Nucleus accumbens (tissue), 56 donors: Measurements from ENCODE around the gene IQCC.

Source experiments
- DNase-seq, 56 donors: peaks; one replicate each; lab custom pipeline; 2025; lab: John Stamatoyannopoulos, UW

IQCC gene

GRCh38 chr1:32195531-32195930 lies 9.9 kb upstream of the IQCC start:
- no peak for DNase-seq

DNA sequence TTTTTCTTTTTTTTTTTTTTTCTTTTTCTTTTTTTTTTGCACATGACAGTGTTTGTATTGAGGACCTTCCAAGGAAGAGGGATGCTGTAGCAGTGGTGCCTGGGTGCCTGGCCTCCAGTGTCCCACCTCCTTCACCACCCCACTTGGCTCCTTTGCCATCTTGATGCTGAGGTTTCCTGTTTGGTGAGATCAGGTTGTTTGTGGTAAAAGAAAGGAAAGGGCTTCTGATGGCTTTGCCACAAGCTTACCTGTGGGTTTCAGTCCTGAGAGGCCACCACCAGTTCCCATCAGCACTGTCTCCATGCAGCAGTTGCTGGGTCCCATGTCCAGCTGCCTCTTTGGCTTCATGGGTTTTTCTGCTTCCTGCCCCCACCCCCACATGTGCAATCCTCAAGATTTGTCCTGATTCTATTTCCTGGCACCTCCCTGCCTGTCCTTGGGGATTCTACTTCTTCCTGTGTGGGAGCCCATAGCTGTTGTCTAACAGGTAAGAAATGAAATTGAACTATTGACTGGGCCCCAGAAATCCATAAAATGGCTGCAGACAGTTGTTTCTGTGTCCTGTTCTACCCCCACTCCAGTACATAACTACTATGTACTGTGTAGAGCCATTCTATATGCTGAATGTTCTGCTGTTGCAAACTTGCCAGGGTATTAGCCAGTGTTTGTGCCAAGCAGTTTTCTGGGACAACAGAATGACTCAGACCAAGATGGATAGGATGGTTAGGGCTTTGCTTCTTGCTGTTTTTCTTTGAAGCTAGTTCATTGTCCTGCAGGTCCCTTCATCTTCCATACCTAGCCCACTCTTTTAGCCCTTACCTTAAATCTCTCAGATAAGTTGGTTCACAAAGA lies 9.3 kb upstream of the IQCC start:
- no peak for DNase-seq

DNA sequence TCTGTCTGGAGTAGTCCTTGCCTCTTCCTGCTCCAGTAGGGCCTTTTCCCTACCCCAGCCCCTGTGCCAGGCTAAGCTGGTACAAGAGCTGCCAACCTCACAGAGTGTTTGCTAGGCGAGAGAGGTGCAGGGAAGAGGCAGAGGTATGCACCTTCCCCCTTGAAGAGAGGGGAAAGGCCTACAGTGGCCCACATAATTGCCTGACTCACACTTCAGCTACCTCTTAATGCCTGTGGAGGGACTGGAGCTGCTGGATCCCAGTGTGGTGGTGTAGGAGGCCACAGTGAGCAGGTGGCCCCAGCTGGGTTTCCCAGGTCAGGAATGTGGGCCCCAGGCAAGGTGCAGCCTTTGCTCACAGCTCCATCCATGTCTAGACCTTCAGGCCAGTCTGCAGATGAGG lies 8.4 kb upstream of the IQCC start:
- no peak for DNase-seq

DNA sequence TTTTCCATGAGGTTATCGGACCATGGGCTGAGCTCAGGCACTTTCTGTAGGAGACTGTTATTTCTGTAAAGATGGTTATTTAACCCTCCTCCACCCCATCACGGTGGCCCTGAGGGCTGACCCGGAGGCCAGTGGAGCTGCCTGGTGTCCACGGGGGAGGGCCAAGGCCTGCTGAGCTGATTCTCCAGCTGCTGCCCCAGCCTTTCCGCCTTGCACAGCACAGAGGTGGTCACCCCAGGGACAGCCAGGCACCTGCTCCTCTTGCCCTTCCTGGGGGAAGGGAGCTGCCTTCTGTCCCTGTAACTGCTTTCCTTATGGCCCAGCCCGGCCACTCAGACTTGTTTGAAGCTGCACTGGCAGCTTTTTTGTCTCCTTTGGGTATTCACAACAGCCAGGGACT lies 7.6 kb upstream of the IQCC start:
- DNase-seq = no peak

DNA sequence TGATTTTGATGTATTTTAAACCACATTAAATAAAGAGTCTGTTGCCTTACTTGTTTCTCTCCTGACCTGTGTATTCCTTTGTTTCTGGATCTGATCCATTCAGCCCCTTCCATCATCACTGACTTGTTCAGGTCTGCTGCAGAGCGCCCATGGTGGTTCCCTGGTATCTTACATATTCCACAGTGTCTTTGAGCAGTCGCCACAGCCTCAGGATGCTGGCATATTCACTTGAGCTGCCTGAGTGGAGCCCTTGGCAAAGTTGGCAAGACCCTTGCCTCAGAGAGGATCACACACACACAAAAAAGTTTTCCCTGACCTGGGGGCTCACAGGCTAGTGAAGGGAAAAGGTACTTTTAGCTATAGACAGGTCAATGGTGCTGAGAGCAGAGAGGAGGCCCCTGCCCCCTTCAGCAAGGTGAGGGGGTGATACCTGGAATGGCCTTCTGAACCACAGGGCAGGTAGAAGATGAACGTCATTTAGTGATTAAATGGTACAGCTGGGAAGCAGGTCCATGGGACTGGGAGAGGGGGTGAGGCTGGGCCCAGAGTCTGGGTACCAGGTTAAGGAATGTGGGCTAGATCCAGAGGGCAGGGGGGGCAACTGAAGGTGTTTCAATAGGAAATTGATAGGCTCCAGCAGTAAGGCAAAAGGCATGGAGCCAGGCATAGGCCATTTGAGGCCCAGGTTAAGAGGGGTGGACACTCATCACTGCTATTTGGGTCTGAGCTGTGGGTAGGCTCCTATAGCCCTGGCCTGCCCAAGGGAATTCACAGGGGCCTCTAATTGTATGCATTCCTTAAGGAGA lies 7.0 kb upstream of the IQCC start:
- DNase-seq = no peak

- no peak for DNase-seq
Measured at GRCh38 chr1:32199043-32199716, 6.3 kb upstream of the IQCC start.

DNA sequence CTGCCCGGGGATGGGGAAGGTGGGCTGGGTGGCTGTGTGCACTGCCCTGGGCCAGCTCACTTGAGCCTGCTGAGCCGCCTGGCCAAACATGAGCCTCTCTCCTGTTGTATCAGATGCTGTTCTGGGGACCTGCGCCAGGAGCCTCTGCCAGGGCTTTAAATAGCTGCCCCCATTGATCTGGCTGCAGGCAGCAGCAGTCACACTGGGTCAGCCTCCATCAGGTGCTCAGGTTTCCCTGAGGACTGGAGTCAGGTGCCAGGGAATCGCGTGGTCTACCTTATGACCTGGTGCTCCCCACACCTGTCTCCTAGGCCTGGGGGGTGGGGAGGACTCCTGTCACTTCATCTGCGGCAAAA lies 5.8 kb upstream of the IQCC start:
- DNase-seq = peak in 23 of 56 donors; percentile 4 to 52 (median 28)

DNA sequence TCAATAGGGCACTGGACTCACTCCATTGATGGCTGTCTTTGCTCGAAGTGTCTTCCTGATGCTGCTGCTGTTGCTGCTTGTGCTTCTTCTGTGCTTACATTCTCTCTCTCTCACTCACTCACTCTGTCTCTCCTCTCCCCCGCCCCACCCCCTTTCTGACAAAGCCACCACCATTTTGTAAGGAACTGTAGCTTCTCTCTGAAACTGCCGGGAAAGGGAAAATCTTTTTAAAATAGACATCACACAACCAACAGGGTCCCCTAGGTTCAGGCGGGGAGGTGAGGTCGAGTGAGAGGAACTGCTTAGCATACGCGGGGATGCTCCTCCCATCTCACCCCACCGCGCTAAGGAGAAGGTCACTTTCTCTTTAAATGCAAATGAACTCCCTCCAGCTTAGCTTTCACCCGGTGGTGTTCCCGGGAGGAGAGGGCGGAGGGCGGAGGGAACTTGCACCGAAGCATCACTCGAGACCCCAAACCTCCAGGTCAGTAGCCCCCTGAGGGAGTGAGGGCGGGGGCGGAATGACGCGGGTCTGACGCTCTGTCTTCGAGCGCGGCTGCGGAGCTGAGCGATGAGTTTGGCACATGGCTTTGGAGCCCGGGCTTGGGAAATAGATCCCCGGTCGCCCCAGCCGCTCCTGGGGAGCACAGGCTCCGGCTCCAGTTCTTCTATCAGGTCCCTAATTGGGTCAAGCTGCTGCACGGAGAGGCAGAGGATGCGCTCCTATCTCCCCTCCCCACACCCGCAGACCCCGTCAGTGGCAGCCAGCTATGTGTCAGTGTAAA lies 5.1 kb upstream of the IQCC start, which contains the start of gene CCDC28B:
TSS of gene CCDC28B (plus strand) at position 370 of the 785 bp plus-strand sequence. CDS start 1,341 bp downstream, outside the sequence.
- peak in 51 of 56 donors; percentile 21 to 81 (median 49) for DNase-seq

- DNase-seq = peak in 46 of 56 donors; percentile 15 to 84 (median 49)
Measured at GRCh38 chr1:32201011-32201855, 4.2 kb upstream of the IQCC start.

- DNase-seq = peak in 3 of 56 donors; percentile 22 to 36 (median 33)
Measured at GRCh38 chr1:32204943-32205361, 519 bp upstream of the IQCC start.

DNA sequence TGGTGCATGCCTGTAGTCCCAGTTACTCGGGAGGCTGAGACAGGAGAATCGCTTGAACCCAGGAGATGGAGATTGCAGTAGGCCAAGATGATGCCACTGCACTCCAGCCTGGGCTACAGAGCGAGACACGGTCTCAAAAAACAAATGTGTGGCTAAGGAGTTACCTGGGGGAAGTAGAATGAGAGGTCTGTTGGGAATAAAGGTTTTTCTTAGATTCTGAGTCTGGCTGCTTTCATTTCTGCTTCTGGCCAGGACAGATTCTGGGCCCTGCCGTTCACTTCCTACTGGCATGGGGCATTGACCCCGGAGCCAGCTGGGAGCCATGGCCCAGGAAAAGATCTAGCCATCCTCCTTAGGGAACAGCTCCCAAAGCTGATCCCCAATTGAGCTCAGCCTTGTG lies 3.0 kb downstream of the IQCC start:
- DNase-seq = no peak

DNA sequence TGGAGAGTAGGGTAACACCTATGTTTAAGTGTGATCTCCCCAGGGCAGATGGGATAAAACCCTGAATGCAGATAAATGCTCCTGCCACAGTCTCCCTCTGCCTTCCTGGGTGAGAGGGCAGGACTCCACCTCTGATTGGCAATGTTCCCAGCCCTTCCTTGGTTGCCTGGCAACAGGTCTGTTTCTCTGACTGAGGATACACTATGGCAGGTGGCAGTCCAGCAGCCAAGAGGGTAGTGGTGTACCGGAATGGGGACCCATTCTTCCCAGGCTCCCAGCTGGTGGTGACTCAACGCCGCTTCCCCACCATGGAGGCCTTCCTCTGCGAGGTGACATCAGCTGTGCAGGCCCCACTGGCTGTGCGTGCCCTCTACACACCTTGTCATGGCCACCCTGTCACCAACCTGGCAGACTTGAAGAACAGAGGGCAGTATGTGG lies 3.4 kb downstream of the IQCC start, which contains the start of gene DCDC2B:
TSS of gene DCDC2B (plus strand) at position 199 of the 438 bp plus-strand sequence. CDS start at position 204, 5 bp downstream.
- DNase-seq = peak in 10 of 56 donors; percentile 6 to 29 (median 16)

GRCh38 chr1:32215629-32216480 lies 10.4 kb downstream of the IQCC start:
- peak in 37 of 56 donors; percentile 4 to 71 (median 32) for DNase-seq

DNA sequence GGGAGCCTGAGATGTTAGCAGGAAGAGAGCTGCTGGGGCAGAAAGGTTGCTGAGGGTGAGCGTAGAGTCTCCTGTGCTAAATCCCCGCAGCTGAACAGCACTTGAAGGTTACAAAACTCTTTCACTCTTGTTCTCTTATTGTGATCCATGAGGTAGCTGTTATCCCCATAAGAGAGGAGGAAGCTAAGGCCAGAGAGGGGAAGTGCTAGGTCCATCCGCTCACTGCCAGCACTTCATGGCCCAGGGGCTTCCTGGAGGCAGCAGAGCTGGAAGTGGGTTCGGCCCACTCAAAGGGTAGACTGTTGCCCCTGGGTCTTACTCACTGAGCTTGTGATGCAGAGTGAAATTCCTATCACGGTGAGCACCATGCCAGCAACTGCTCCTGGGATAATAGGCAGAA lies 11.1 kb downstream of the IQCC start:
- DNase-seq = no peak

DNA sequence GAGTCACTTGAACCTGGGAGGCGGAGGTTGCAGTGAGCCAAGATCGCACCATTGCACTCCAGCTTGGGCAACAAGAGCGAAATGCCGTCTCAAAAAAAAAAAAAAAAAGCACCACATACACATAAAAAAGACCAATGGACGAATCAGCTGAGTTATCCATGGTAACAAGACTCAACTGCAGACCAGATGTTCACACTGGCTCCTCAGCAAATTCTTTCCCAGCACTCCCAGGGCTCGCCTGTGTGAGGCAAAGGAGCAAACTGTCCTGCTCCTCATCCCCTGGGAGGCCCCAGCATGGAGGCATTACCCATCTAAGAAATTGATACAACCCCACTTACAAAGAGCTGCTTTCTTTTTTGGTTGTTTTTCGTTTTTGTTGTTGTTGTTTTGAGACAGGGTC lies 13.6 kb downstream of the IQCC start:
- DNase-seq = no peak

GRCh38 chr1:32220746-32221580 lies 15.5 kb downstream of the IQCC start:
- DNase-seq = no peak

DNA sequence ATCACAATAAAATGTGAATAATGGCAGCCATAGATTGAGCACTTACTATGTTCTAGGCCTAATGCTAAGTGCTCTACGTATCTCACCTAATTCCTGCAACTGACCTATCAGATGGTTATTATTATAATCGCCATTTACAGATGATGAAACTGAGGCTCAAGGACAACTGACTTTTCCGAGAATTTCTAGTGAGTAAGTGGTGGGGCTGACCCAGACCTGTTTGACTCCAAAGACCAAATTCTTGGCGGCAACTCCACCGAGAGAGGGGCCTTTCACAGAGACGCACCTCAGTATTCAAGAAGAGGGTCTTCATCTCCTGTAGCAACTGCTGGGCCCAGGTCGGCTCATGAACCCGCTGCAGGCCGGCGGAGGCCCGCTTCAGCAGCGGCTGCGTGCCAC lies 16.1 kb downstream of the IQCC start:
- DNase-seq = no peak
